ENCODE data around the gene ITGB2. TPM values are rescaled to one million over a fixed set of nuclear protein-coding genes. Genes with fewer than 3 reads are reported as not detected.

Gene ITGB2
- total RNA-seq, 2 donors from 2014 or later = 161 to 166 TPM

GRCh38 chr21:44901391-44902074 lies 19.2 kb downstream of the ITGB2 start:
- TF ChIP-seq CTCF (IDR thresholded peaks at IDR 0.05) = no peak
- H3K36me3 ChIP-seq = peaks cover 3% of the 10 kb centered on the region
- H3K27ac ChIP-seq = no peak overlapping the region
- no peaks in the 10 kb centered on the region for H3K9me3 ChIP-seq
- no peak overlapping the region for H3K4me3 ChIP-seq
- no peaks in the 10 kb centered on the region for H3K27me3 ChIP-seq (replicated peaks; ENCODE audit: insufficient read depth)
- ATAC-seq (ENCODE audit: insufficient number of reproducible peaks, low FRiP score, low read depth) = no peak
- no peaks in the 10 kb centered on the region for H3K4me1 ChIP-seq (ENCODE audit: control insufficient read depth in 1 of 2, low read depth in 2 of 2)
- DNase-seq (ENCODE audit: low spot score) = no peak

DNA sequence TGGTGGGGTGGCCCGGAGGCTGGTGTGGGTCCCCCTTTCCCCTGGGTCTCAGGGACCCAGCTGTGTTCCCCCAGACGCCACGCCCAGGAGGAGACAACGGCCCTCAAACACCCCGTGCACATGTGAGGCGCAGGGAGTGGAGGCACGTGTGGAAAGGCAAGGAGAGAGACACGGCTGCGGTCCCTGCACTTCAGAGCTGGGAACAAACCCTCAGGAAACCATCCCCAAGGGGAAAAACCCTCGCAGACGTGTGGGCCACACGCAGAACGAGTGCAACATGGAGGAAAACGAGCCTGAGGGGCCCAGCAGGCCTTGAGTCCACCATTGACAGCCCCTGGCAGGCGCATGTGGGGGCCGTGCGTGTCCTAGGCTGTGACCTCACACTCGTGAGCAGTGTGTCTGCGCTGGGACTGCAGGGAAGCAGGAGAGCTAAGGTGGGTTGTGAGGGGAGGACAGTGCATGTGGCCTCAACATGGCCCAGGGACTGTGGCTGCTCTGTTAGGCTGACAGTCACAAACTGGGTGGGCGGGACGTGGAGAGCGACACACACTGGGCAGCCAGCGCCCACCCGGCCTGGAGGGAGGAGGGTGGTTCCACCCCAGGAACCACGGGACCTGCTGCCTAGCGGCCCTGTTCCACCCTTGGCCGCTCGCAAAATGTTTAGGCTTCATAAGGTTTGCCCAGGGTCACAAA lies 20.0 kb downstream of the ITGB2 start:
- H3K36me3 ChIP-seq = peaks cover 3% of the 10 kb centered on the region
- no peak for TF ChIP-seq CTCF (IDR thresholded peaks at IDR 0.05)
- DNase-seq (ENCODE audit: low spot score) = no peak

DNA sequence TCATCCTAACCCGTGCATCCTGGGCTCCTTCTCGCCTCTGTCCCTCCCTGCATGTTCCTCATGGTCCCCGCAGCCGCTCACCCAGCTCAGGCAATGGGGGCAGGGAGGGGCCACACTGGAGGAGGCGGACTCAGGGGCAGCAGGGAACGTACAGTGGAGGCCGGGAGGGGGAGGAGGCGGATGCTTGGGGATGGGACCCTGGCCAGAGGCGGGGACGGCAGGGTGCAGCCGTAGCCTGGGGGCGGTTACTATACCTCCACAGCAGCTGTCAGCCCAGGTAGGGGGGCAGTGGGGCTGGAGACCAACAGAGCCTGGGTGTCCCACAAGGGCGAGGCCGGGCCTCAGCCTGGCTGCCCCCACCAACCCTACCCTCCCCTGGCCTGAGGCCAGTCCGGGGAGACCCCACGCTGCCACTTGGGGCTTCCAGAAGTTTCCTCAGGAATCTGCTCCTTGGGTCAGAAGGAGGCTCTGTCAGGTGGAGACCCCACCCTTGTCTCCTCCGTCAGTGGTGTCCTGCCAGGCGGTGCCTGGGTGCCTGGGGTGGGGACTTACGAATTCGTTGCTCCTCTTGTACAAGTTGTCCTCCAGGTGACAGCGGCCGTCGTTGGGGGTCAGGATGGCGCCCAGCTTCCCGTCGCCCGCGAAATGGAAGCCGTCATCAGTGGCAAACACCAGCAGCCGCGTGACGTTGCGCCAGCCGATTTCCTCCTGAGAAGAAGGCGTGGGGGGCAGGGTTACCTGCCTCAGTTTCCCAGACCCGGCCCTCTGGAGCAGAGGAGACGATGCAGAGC lies 20.7 kb downstream of the ITGB2 start:
- H3K4me1 ChIP-seq (ENCODE audit: control insufficient read depth in 1 of 2, low read depth in 2 of 2) = no peaks in the 10 kb centered on the region
- peaks cover 3% of the 10 kb centered on the region for H3K36me3 ChIP-seq
- H3K4me3 ChIP-seq = no peak overlapping the region
- TF ChIP-seq CTCF (IDR thresholded peaks at IDR 0.05) = no peak
- ATAC-seq (ENCODE audit: insufficient number of reproducible peaks, low FRiP score, low read depth) (no peak), DNase-seq (ENCODE audit: low spot score) (no peak)
- no peak overlapping the region for H3K27ac ChIP-seq
- H3K27me3 ChIP-seq (replicated peaks; ENCODE audit: insufficient read depth) = no peaks in the 10 kb centered on the region
- no peaks in the 10 kb centered on the region for H3K9me3 ChIP-seq

More for the DNA sequence above, 20.0 kb downstream of the ITGB2 start:
- Histone ChIP-seq H3K27me3 (replicated peaks; ENCODE audit: insufficient read depth) (no peaks in the 10 kb centered on the region), H3K4me3 (no peak overlapping the region), H3K27ac (no peak overlapping the region), H3K9me3 (no peaks in the 10 kb centered on the region), H3K4me1 (ENCODE audit: control insufficient read depth in 1 of 2, low read depth in 2 of 2) (no peaks in the 10 kb centered on the region)
- no peak for ATAC-seq (ENCODE audit: insufficient number of reproducible peaks, low FRiP score, low read depth)

- ATAC-seq (ENCODE audit: insufficient number of reproducible peaks, low FRiP score, low read depth) = no peak
- Histone ChIP-seq H3K4me1 (ENCODE audit: control insufficient read depth in 1 of 2, low read depth in 2 of 2) (no peaks in the 10 kb centered on the region), H3K4me3 (no peak overlapping the region), H3K27me3 (replicated peaks; ENCODE audit: insufficient read depth) (no peaks in the 10 kb centered on the region), H3K27ac (no peak overlapping the region), H3K36me3 (peaks cover 3% of the 10 kb centered on the region), H3K9me3 (no peaks in the 10 kb centered on the region)
- no peak for TF ChIP-seq CTCF (IDR thresholded peaks at IDR 0.05)
- no peak for DNase-seq (ENCODE audit: low spot score)
Measured at GRCh38 chr21:44898851-44899767, 21.6 kb downstream of the ITGB2 start.
